H1 (cell line): ENCODE results near the gene PKMYT1. TPM values are rescaled to one million over a fixed set of nuclear protein-coding genes. Genes with fewer than 3 reads are reported as not detected.

Source experiments
- CEBPB ChIP-seq: IDR thresholded peaks from 2 replicates; pipeline ENCODE4 v1.6.1; 2012; ENCODE audit warnings: low read depth, low read length
- CHD2 ChIP-seq: IDR thresholded peaks from 2 replicates; pipeline ENCODE4 v1.6.1; 2012; ENCODE audit warnings: low read length, improper control_type of control experiment
- CTBP2 ChIP-seq: IDR thresholded peaks from 2 replicates; pipeline ENCODE4 v1.7.0; 2011; ENCODE audit warnings: borderline replicate concordance, mild to moderate bottlenecking, moderate library complexity, mixed read lengths, low read length; ENCODE audit not compliant: insufficient read depth, insufficient read length
- EGR1 ChIP-seq: IDR thresholded peaks from 2 replicates; pipeline ENCODE4 v1.6.1; 2011; ENCODE audit warnings: low read depth, low read length, borderline replicate concordance
- EP300 ChIP-seq, 2 experiments: IDR thresholded peaks; 1 replicate in 1 of 2; 2 replicates in 1 of 2; pipeline ENCODE4 v1.6.1; 2011 to 2012; ENCODE audit warnings: low read depth in 2 of 2, low read length in 2 of 2, mild to moderate bottlenecking in 2 of 2, borderline replicate concordance in 1 of 2, inconsistent platforms in 1 of 2, moderate library complexity in 1 of 2
- HDAC2 ChIP-seq, 2 experiments: fragments of 300-600 bp in 1 of 2; sonication (generic) in 1 of 2; IDR thresholded peaks; 2 replicates each; pipeline ENCODE4 v1.6.1; 2011 to 2012; ENCODE audit warnings: low read depth in 2 of 2, low read length in 2 of 2, mild to moderate bottlenecking in 2 of 2, moderate library complexity in 2 of 2, borderline replicate concordance in 1 of 2, inconsistent platforms in 1 of 2
- HDAC6 ChIP-seq: IDR thresholded peaks from one replicate; pipeline ENCODE4 v1.7.1; 2012; ENCODE audit warnings: low read depth, mild to moderate bottlenecking, inconsistent platforms, low read length, moderate library complexity
- KDM1A ChIP-seq: fragments of 200-600, 300-600 bp; sonication (generic); IDR thresholded peaks from 2 replicates; pipeline ENCODE4 v1.7.1; 2016; ENCODE audit warnings: mild to moderate bottlenecking, low read length, borderline replicate concordance
- NRF1 ChIP-seq: IDR thresholded peaks from 2 replicates; pipeline ENCODE4 v1.6.1; 2011; ENCODE audit warnings: mild to moderate bottlenecking, low read depth, low read length, improper control_type of control experiment
- POLR2A ChIP-seq, 2 experiments: IDR thresholded peaks; 1 replicate in 1 of 2; 2 replicates in 1 of 2; pipeline ENCODE4 v1.6.1; 2011; ENCODE audit warnings: low read depth in 2 of 2, low read length in 2 of 2, mild to moderate bottlenecking in 2 of 2; ENCODE audit errors: control extremely low read depth in 1 of 2
- RAD21 ChIP-seq, 2 experiments: IDR thresholded peaks in 1 of 2; conservative IDR thresholded peaks in 1 of 2; 2 replicates each; pipeline ENCODE4 v1.6.1; 2011; ENCODE audit warnings: low read depth in 2 of 2, low read length in 2 of 2, improper control_type of control experiment in 1 of 2, inconsistent platforms in 1 of 2, mild to moderate bottlenecking in 1 of 2, moderate library complexity in 1 of 2
- RBBP5 ChIP-seq: IDR thresholded peaks from 2 replicates; pipeline ENCODE4 v1.7.1; 2012; ENCODE audit warnings: low read depth, mild to moderate bottlenecking, inconsistent platforms, low read length, moderate library complexity, borderline replicate concordance
- RFX5 ChIP-seq: IDR thresholded peaks from 2 replicates; pipeline ENCODE4 v1.6.1; 2011; ENCODE audit warnings: low read depth, low read length, improper control_type of control experiment, borderline replicate concordance
- RNF2 ChIP-seq: fragments of 200-900, 300-1000 bp; sonication (generic); IDR thresholded peaks from 2 replicates; pipeline ENCODE4 v1.7.1; 2016; ENCODE audit warnings: borderline replicate concordance, low read depth, mild to moderate bottlenecking, antibody characterized with exemption, low read length; ENCODE audit not compliant: poor library complexity, severe bottlenecking; ENCODE audit errors: missing control alignments
- SAP30 ChIP-seq: fragments of 300-600 bp; sonication (generic); IDR thresholded peaks from 2 replicates; pipeline ENCODE4 v1.7.1; 2012; ENCODE audit warnings: low read length, moderate library complexity, mild to moderate bottlenecking, inconsistent platforms; ENCODE audit not compliant: insufficient read depth, insufficient replicate concordance
- SIN3A ChIP-seq, 2 experiments: IDR thresholded peaks in 1 of 2; conservative IDR thresholded peaks in 1 of 2; 2 replicates each; pipeline ENCODE4 v1.6.1; 2011 to 2012; ENCODE audit warnings: low read length in 2 of 2, improper control_type of control experiment in 1 of 2, low read depth in 1 of 2, mild to moderate bottlenecking in 1 of 2
- SIX5 ChIP-seq: IDR thresholded peaks from 2 replicates; pipeline ENCODE4 v1.6.1; 2011; ENCODE audit warnings: mild to moderate bottlenecking, low read depth, low read length
- SUZ12 ChIP-seq: fragments of 200-600 bp; sonication (generic); IDR thresholded peaks from 2 replicates; pipeline ENCODE4 v1.6.1; 2012; ENCODE audit warnings: mild to moderate bottlenecking, inconsistent platforms, low read length, moderate library complexity, mixed read lengths
- TAF1 ChIP-seq: IDR thresholded peaks from 2 replicates; pipeline ENCODE4 v1.6.1; 2011; ENCODE audit warnings: mild to moderate bottlenecking, low read depth, low read length
- TAF7 ChIP-seq: optimal IDR thresholded peaks from 2 replicates; pipeline ENCODE3; 2011; ENCODE audit warnings: low read depth, mild to moderate bottlenecking, inconsistent platforms, low read length, moderate library complexity, borderline replicate concordance
- TCF12 ChIP-seq: IDR thresholded peaks from 2 replicates; pipeline ENCODE4 v1.6.1; 2011; ENCODE audit warnings: low read depth, mild to moderate bottlenecking, low read length
- TEAD4 ChIP-seq: IDR thresholded peaks from 2 replicates; pipeline ENCODE4 v1.6.1; 2012; ENCODE audit warnings: low read depth, low read length, inconsistent platforms, mixed read lengths
- polyA plus RNA-seq, 7 experiments: library from polyadenylated mRNA; depleted of rRNA in 3 of 7; stranded (reverse) in 5 of 7; unstranded in 2 of 7; fragments of >200 nt in 5 of 7; fragments of 200-250 nt in 2 of 7; gene quantifications; 1 replicate in 5 of 7; 2 replicates in 1 of 7; 4 replicates in 1 of 7; pipeline versions ENCODE4 v1.2.1 to v1.2.3, GENCODE V29; 2011 to 2013; ENCODE audit warnings: missing spikeins in 2 of 7, mixed read lengths in 2 of 7
- total RNA-seq: library from RNA; stranded (reverse); fragmentation: NEBNext Ultra II Directional; extraction: Animal tissue kit (Norgen Biotek cat#: 25700); gene quantifications from 2 replicates; pipeline ENCODE4 v1.2.1, GENCODE V29; 2021

The PKMYT1 gene
- total and polyA plus RNA-seq, 2 of the 8 experiments (the other 6 are each of a cell fraction or from before 2014, with no cell fraction given) = 74.7 to 85.2 TPM

GRCh38 chr16:3009568-3010390 is 29.5 kb upstream of the PKMYT1 start (continued):
- TF ChIP-seq SIN3A (conservative IDR thresholded peaks at IDR 0.05 in 1 of 2, IDR thresholded peaks at IDR 0.05 in 1 of 2; ENCODE audit: low read depth in 1 of 2, low read length in 2 of 2) = peak; percentile 92 to 94; a peak in 3 of 4 replicates
- no peak for TF ChIP-seq SAP30
- TF ChIP-seq SUZ12 = no peak
- no peak for TF ChIP-seq EGR1
- peak; percentile 98 for TF ChIP-seq RBBP5
- peak; percentile 98 for TF ChIP-seq CTBP2
- peak; percentile 11; the same call in 1 of the 2 replicates for TF ChIP-seq CHD2
- peak; percentile 24 for TF ChIP-seq TAF7
- no peak for TF ChIP-seq NRF1
- TF ChIP-seq HDAC6 = no peak
- TF ChIP-seq TCF12 = peak; percentile 90; the same call in 1 of the 2 replicates
- peak in 1 of 2 experiments; percentile 8; a peak in 1 of 4 replicates for TF ChIP-seq RAD21 (IDR thresholded peaks at IDR 0.05 in 1 of 2, conservative IDR thresholded peaks at IDR 0.05 in 1 of 2; ENCODE audit: low read depth in 2 of 2, low read length in 2 of 2)
- no peak for TF ChIP-seq CEBPB
- TF ChIP-seq HDAC2 (IDR thresholded peaks at IDR 0.05; ENCODE audit: borderline replicate concordance in 1 of 2, low read depth in 2 of 2, low read length in 2 of 2) = peak in 1 of 2 experiments; percentile 84; a peak in 1 of 4 replicates
- no peak for TF ChIP-seq RFX5
- TF ChIP-seq TAF1 = peak; percentile 77
- TF ChIP-seq POLR2A (IDR thresholded peaks at IDR 0.05; ENCODE audit: control extremely low read depth in 1 of 2, low read depth in 2 of 2, low read length in 2 of 2) = peak; percentile 66 to 80
- TF ChIP-seq EP300 (IDR thresholded peaks at IDR 0.05; ENCODE audit: borderline replicate concordance in 1 of 2, low read depth in 2 of 2, low read length in 2 of 2) = peak; percentile 4 to 88; a peak in 2 of 3 replicates
- 0 out of 2 replicates have a peak, but pooled peaks have one; percentile 44 for TF ChIP-seq KDM1A
- TF ChIP-seq RNF2 = no peak
- TF ChIP-seq TEAD4 = peak; percentile 95
- TF ChIP-seq SIX5 = no peak
